Measurements from ENCODE around the gene MREG.

Gene MREG

DNA sequence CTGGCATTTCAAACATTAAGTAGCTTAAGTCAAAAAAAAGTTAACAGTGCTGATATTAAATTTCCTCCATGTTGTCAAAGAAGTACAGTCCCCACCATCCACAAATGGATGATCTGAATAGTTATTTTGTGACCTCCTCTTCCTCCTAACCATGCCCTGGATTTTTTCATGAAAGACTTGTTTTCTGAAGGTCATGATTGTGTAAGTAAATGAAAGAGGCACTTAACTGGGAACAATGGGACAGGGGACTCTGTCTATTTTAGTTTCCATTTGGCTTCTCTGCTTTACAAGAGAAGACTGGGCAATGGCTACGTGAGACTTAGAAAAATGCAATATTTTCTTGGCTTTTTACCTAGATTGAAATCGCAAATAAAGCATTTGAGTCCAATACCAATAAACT lies 36.1 kb upstream of the MREG start:
- TF ChIP-seq, protein P1, sequence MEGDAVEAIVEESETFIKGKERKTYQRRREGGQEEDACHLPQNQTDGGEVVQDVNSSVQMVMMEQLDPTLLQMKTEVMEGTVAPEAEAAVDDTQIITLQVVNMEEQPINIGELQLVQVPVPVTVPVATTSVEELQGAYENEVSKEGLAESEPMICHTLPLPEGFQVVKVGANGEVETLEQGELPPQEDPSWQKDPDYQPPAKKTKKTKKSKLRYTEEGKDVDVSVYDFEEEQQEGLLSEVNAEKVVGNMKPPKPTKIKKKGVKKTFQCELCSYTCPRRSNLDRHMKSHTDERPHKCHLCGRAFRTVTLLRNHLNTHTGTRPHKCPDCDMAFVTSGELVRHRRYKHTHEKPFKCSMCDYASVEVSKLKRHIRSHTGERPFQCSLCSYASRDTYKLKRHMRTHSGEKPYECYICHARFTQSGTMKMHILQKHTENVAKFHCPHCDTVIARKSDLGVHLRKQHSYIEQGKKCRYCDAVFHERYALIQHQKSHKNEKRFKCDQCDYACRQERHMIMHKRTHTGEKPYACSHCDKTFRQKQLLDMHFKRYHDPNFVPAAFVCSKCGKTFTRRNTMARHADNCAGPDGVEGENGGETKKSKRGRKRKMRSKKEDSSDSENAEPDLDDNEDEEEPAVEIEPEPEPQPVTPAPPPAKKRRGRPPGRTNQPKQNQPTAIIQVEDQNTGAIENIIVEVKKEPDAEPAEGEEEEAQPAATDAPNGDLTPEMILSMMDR (IDR thresholded peaks at IDR 0.05): no peak

DNA sequence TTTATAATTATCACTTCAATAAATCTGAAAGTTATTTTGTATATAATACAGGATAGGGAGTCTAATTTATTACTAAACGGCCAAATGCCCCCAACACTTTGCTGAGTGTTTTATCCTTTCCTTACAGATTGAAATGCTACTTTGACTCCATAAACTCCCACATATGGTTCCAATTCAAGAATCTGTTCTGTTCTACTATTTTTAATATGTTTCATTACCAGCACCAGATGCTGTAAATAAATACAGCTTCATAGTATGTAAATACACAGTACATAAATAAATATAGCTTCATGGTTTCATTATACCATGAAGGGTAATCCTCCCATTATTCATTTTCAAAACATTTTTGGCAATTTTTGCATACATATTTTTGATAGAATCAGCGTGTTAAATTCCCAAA lies 34.0 kb upstream of the MREG start:
- TF ChIP-seq, protein P1 (IDR thresholded peaks at IDR 0.05): no peak

DNA sequence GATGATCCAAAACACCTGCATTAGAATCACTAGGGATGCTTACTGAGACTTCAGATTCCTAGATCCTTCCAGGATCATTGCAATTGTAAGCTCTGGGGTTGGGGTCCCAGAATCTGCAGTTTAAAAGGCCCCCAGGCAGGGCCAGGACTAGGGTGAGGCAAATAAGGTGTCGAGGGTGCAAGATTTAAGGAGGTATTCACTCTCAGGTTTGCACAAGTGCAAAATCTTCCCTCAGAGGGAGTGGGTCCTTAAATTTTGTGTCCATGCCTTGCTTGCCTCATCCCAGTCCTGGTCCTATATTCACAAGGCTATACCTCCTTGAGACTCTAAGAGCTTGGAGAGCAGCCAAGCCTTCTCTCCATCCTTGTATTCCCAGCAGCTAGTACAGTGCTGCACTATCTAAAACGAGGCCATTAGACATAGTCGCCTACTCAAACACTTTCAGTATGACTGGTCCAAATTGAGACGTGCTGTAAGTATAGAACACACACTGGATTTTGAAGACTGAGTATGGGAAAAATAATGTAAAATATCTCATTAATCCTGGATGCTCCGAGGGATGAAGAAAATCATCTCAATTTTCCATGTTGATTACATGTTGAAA lies 31.6 kb upstream of the MREG start:
- TF ChIP-seq, protein P1 (IDR thresholded peaks at IDR 0.05): no peak

DNA sequence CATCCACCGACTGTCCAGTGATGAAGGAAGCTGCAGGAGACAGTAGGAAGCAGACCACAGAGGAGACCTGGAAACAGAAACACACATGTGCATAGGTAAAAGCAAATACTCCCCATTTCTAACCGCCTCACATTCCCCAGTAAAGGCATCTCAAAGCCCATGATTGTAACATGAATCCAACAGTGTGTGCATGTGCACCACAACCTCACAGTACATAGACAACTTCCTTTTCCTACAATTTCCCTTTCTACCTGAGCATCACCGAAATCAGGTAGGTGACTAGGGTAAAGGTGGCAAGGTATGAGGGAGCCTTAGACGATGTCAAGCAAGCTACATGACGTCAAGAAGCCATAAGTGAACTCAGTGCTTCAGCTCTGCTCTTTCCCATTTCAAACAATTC lies 30.6 kb upstream of the MREG start:
- TF ChIP-seq, protein P1 (IDR thresholded peaks at IDR 0.05): no peak

GRCh38 chr2:216041438-216041837 lies 28.1 kb upstream of the MREG start:
- TF ChIP-seq, protein P1 (IDR thresholded peaks at IDR 0.05): no peak

GRCh38 chr2:216039918-216040317 lies 26.6 kb upstream of the MREG start:
- TF ChIP-seq, protein P1 (IDR thresholded peaks at IDR 0.05): no peak

DNA sequence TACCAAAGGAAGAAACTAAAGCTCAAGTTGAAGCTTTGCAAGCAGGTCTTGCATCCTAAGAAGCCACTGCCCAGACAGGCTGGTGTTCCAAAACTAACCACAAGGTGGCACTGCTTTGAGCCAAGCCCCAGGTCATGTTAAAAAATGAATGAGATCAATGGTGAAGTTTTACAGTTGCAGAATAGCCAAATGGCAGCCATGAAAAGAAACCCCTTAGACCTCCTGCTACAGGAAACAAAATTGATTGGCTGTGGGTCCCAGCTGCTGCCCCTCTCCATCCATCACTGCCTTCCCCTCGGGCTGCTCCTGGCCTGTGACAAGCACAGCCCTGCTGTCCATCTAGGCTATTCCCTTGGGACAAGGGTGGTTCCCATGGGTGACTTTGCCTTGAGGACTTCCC lies 20.7 kb upstream of the MREG start:
- TF ChIP-seq, protein P1 (IDR thresholded peaks at IDR 0.05): peak; percentile 80

- TF ChIP-seq, protein P1 (IDR thresholded peaks at IDR 0.05): no peak
Measured at GRCh38 chr2:216033403-216033802, 20.1 kb upstream of the MREG start.

All from LNCAP (cell line).